Parathyroid adenoma (tissue), 2 donors: ENCODE data around the gene JAG2.

Experiments
- H2AFZ ChIP-seq: fragments of 300-600 bp; sonication (generic); one replicate; pipeline ENCODE4 v1.7.0; 2017; ENCODE audit warnings: antibody characterized with exemption, mild to moderate bottlenecking
- H3K27ac ChIP-seq: fragments of 300-600 bp; sonication (generic); one replicate; pipeline ENCODE4 v1.7.0; 2017
- H3K27me3 ChIP-seq: fragments of 300-600 bp; sonication (generic); one replicate; pipeline ENCODE4 v1.7.0; 2017; ENCODE audit warnings: low read length; ENCODE audit not compliant: control insufficient read depth, insufficient read depth
- H3K36me3 ChIP-seq: fragments of 300-600 bp; sonication (generic); one replicate; pipeline ENCODE4 v1.7.0; 2017; ENCODE audit warnings: low read length; ENCODE audit not compliant: control insufficient read depth, insufficient read depth
- H3K4me1 ChIP-seq: fragments of 300-600 bp; sonication (generic); one replicate; pipeline ENCODE4 v1.7.0; 2017; ENCODE audit warnings: control low read depth
- H3K4me2 ChIP-seq: fragments of 300-600 bp; sonication (generic); one replicate; pipeline ENCODE4 v1.7.0; 2017; ENCODE audit warnings: low read length
- H3K4me3 ChIP-seq: fragments of 300-600 bp; sonication (generic); one replicate; pipeline ENCODE4 v1.7.0; 2017; ENCODE audit warnings: low read depth, low read length
- H3K79me2 ChIP-seq: fragments of 300-600 bp; sonication (generic); one replicate; pipeline ENCODE4 v1.7.0; 2017; ENCODE audit warnings: control low read depth
- H3K9ac ChIP-seq: fragments of 300-600 bp; sonication (generic); one replicate; pipeline ENCODE4 v1.7.0; 2017; ENCODE audit warnings: mild to moderate bottlenecking
- H3K9me3 ChIP-seq: fragments of 300-600 bp; sonication (generic); one replicate; pipeline ENCODE4 v1.7.0; 2017; ENCODE audit warnings: low read length; ENCODE audit not compliant: control insufficient read depth
- CTCF ChIP-seq: fragments of 300-600 bp; sonication (generic); IDR thresholded peaks from one replicate; pipeline ENCODE4 v1.7.0; 2017; ENCODE audit warnings: antibody characterized with exemption, mild to moderate bottlenecking
- donor health status: primary hyperparathyroidism.

JAG2 gene

GRCh38 chr14:105187116-105187515 is 18.5 kb upstream of the JAG2 start:
- Histone ChIP-seq H3K9me3 (no peaks in the 10 kb centered on the region), H3K27me3 (no peaks in the 10 kb centered on the region), H3K4me3 (no peak overlapping the region), H2AFZ (no peak overlapping the region), H3K79me2 (no peaks in the 10 kb centered on the region), H3K36me3 (no peaks in the 10 kb centered on the region), H3K27ac (no peak overlapping the region), H3K9ac (no peak overlapping the region), H3K4me1 (no peaks in the 10 kb centered on the region), H3K4me2 (no peak overlapping the region)
- no peak for TF ChIP-seq CTCF

- TF ChIP-seq CTCF, result no peak
- no peaks in the 10 kb centered on the region for H3K27me3 ChIP-seq
Measured at GRCh38 chr14:105185973-105186372, 17.4 kb upstream of the JAG2 start.

GRCh38 chr14:105185001-105185400 is 16.4 kb upstream of the JAG2 start:
- no peak for TF ChIP-seq CTCF
- no peaks in the 10 kb centered on the region for H3K27me3 ChIP-seq

More at GRCh38 chr14:105185973-105186372, 17.4 kb upstream of the JAG2 start:
- H3K4me1 ChIP-seq, result no peaks in the 10 kb centered on the region
- H3K4me2 ChIP-seq, result no peak overlapping the region
- H3K4me3 ChIP-seq, result no peak overlapping the region
- H3K36me3 ChIP-seq, result no peaks in the 10 kb centered on the region
- no peaks in the 10 kb centered on the region for H3K9me3 ChIP-seq
- H3K27ac ChIP-seq, result no peak overlapping the region
- H2AFZ ChIP-seq, result no peak overlapping the region
- H3K79me2 ChIP-seq, result no peaks in the 10 kb centered on the region
- H3K9ac ChIP-seq, result no peak overlapping the region

GRCh38 chr14:105184461-105184860 is 15.9 kb upstream of the JAG2 start:
- H3K4me1 ChIP-seq, result peaks cover 7% of the 10 kb centered on the region
- no peaks in the 10 kb centered on the region for H3K9me3 ChIP-seq
- H3K4me2 ChIP-seq, result no peak overlapping the region
- H3K27me3 ChIP-seq, result no peaks in the 10 kb centered on the region
- H3K9ac ChIP-seq, result no peak overlapping the region
- H3K36me3 ChIP-seq, result no peaks in the 10 kb centered on the region
- no peak overlapping the region for H3K4me3 ChIP-seq
- no peak overlapping the region for H3K27ac ChIP-seq
- H2AFZ ChIP-seq, result no peak overlapping the region
- no peak for TF ChIP-seq CTCF
- no peaks in the 10 kb centered on the region for H3K79me2 ChIP-seq

More at GRCh38 chr14:105185001-105185400, 16.4 kb upstream of the JAG2 start:
- Histone ChIP-seq H2AFZ (no peak overlapping the region), H3K9ac (no peak overlapping the region), H3K4me1 (peaks cover 6% of the 10 kb centered on the region), H3K36me3 (no peaks in the 10 kb centered on the region), H3K4me2 (no peak overlapping the region), H3K4me3 (no peak overlapping the region), H3K79me2 (no peaks in the 10 kb centered on the region), H3K9me3 (no peaks in the 10 kb centered on the region), H3K27ac (no peak overlapping the region)

GRCh38 chr14:105182296-105183020 is 13.9 kb upstream of the JAG2 start:
- Histone ChIP-seq H3K79me2 (no peaks in the 10 kb centered on the region), H3K9me3 (no peaks in the 10 kb centered on the region), H3K4me3 (no peak overlapping the region), H3K9ac (no peak overlapping the region), H3K36me3 (no peaks in the 10 kb centered on the region), H3K4me2 (no peak overlapping the region), H3K27ac (no peak overlapping the region), H3K4me1 (peaks cover 7% of the 10 kb centered on the region), H2AFZ (no peak overlapping the region), H3K27me3 (no peaks in the 10 kb centered on the region)
- no peak for TF ChIP-seq CTCF
